Neural progenitor cell (in vitro differentiated cells): ENCODE data around the gene PPIL6.

ENCODE experiments used
- EZH2 ChIP-seq: fragments of 200-600 bp; sonication (generic); IDR thresholded peaks from 2 replicates; pipeline ENCODE4 v1.6.1; 2017; ENCODE audit warnings: antibody characterized with exemption, mild to moderate bottlenecking, moderate library complexity
- EZH2phosphoT487 ChIP-seq: fragments of 200-600 bp; sonication (generic); IDR thresholded peaks from 2 replicates; pipeline ENCODE4 v1.6.1; 2017; ENCODE audit warnings: antibody characterized with exemption
- TF ChIP-seq, protein P1 (sequence below): fragments of 200-600 bp; sonication (generic); IDR thresholded peaks from 2 replicates; pipeline ENCODE4 v1.5.1; 2017; ENCODE audit warnings: antibody characterized with exemption, mild to moderate bottlenecking

DNA sequence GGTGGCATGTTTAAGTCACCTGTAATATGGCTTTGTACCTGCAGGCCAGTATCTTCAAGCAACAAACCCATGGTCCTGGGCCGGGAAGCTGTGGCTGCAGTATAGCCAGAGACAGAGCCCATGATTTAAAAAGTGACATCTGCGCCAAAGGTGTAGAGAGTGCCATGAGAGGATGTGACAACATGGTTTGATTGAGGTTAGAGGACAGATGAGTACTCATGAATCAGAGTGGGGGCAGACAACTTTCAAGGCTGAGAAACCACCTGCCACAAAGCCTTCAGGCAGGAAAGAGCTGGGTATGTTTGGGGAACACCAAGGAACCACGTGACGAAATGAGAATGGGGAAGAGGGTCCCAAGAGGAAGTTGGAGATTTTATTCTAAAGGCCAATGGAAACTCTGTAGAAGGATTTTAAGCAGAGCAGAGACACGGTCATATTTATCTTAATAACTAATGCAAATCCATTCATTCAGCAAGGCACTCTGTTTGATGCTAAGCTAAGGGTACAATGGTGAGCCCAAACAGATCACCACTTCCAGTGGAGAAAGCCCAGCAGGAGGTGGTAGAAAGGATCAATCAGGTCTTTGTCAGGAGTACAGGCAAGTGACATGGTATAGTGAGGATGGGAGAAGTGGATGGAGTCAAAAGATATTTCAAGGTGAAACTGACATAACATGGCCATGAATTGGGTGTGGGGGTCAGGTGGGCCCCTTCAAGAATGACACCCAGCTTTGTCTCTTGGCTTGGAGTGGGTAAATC is 18.5 kb upstream of the PPIL6 start:
- TF ChIP-seq EZH2phosphoT487 = no peak
- no peak for TF ChIP-seq EZH2
- TF ChIP-seq, protein P1, sequence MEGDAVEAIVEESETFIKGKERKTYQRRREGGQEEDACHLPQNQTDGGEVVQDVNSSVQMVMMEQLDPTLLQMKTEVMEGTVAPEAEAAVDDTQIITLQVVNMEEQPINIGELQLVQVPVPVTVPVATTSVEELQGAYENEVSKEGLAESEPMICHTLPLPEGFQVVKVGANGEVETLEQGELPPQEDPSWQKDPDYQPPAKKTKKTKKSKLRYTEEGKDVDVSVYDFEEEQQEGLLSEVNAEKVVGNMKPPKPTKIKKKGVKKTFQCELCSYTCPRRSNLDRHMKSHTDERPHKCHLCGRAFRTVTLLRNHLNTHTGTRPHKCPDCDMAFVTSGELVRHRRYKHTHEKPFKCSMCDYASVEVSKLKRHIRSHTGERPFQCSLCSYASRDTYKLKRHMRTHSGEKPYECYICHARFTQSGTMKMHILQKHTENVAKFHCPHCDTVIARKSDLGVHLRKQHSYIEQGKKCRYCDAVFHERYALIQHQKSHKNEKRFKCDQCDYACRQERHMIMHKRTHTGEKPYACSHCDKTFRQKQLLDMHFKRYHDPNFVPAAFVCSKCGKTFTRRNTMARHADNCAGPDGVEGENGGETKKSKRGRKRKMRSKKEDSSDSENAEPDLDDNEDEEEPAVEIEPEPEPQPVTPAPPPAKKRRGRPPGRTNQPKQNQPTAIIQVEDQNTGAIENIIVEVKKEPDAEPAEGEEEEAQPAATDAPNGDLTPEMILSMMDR = no peak
